ENCODE results near the gene CEP70.

GRCh38 chr3:138468886-138469285 lies 125.2 kb downstream of the CEP70 start:
- TF ChIP-seq CTCF (IDR thresholded peaks at IDR 0.05) (no peak), EZH2 (IDR thresholded peaks at IDR 0.05; ENCODE audit: borderline replicate concordance, insufficient read depth, low read depth, low read length, poor library complexity, severe bottlenecking) (no peak)

Data from B cell (primary cell).